Peyer's patch (tissue), 4 donors: ENCODE data around the gene PTGES.

Experiments used
- POLR2A ChIP-seq, 2 donors: fragments of 450-650 bp; IDR thresholded peaks; one replicate each; pipeline ENCODE4 v1.5.1; 2017; ENCODE audit warnings: antibody characterized with exemption in 2 of 2, mild to moderate bottlenecking in 2 of 2, moderate library complexity in 2 of 2
- TF ChIP-seq, protein P1 (sequence below), 6 experiments: fragments of 450-650 bp in 4 of 6; fragments of 200-600 bp in 2 of 6; sonication (generic) in 1 of 6; IDR thresholded peaks; one replicate each; pipeline ENCODE4 v1.5.1; 2017 to 2019; ENCODE audit warnings: antibody characterized with exemption in 6 of 6, mild to moderate bottlenecking in 3 of 6, moderate library complexity in 1 of 6

DNA sequence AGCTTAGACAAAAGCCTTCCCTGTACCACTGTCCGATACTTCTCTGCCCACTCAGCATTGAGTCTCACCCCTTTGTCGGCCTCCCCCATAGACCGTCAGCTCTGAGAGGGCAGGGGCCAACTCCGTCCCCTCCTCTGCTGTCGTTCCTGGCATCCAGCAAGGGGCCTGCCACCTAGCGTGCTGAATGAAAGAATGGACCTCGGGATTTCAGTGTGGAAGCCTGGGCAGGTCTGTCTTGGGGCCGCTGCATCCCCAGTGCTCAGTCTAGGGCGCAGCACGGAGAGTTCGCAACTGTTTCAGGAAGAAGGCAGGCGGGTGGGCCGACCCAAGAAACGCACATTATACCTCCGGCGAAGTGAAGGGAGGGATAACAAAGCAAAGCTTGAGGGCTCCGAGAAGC lies 48.7 kb upstream of the PTGES start:
- no peak for TF ChIP-seq POLR2A (IDR thresholded peaks at IDR 0.05)
- TF ChIP-seq, protein P1, sequence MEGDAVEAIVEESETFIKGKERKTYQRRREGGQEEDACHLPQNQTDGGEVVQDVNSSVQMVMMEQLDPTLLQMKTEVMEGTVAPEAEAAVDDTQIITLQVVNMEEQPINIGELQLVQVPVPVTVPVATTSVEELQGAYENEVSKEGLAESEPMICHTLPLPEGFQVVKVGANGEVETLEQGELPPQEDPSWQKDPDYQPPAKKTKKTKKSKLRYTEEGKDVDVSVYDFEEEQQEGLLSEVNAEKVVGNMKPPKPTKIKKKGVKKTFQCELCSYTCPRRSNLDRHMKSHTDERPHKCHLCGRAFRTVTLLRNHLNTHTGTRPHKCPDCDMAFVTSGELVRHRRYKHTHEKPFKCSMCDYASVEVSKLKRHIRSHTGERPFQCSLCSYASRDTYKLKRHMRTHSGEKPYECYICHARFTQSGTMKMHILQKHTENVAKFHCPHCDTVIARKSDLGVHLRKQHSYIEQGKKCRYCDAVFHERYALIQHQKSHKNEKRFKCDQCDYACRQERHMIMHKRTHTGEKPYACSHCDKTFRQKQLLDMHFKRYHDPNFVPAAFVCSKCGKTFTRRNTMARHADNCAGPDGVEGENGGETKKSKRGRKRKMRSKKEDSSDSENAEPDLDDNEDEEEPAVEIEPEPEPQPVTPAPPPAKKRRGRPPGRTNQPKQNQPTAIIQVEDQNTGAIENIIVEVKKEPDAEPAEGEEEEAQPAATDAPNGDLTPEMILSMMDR (IDR thresholded peaks at IDR 0.05) = no peak
